ENCODE data around the gene STXBP6.

Gene STXBP6

DNA sequence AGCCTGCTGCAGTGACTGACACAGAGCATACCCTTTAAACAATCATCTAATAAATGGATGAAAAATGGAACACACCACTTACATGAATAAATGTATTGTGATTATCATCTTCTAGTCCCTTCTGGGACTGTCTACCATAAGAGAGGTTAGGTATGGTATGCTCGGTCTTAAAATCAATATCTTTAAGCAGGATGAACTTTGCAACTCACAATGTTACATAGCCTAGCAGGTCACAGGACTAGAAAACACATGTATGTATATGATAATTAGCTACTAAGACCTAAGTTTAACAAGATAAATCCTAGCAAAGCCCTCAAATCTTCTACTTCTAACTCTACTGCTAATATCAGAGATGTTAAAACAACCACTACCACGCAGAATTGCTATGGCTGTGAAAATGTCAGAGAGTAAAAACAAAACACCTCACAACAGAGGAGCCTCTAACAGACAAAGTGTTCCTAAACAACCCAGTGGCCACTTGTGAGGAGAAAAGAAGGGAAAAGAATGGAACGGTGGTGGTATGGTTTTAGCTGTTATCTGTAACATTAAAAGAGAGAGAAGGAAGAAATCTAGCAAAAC lies 139.4 kb downstream of the STXBP6 start:
- DNase-seq (ENCODE audit: insufficient read length, low spot score) (no peak), FAIRE-seq (no peak)
- TF ChIP-seq, protein P1, sequence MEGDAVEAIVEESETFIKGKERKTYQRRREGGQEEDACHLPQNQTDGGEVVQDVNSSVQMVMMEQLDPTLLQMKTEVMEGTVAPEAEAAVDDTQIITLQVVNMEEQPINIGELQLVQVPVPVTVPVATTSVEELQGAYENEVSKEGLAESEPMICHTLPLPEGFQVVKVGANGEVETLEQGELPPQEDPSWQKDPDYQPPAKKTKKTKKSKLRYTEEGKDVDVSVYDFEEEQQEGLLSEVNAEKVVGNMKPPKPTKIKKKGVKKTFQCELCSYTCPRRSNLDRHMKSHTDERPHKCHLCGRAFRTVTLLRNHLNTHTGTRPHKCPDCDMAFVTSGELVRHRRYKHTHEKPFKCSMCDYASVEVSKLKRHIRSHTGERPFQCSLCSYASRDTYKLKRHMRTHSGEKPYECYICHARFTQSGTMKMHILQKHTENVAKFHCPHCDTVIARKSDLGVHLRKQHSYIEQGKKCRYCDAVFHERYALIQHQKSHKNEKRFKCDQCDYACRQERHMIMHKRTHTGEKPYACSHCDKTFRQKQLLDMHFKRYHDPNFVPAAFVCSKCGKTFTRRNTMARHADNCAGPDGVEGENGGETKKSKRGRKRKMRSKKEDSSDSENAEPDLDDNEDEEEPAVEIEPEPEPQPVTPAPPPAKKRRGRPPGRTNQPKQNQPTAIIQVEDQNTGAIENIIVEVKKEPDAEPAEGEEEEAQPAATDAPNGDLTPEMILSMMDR (IDR thresholded peaks at IDR 0.05; ENCODE audit: insufficient read depth, missing control alignments): no peak

DNA sequence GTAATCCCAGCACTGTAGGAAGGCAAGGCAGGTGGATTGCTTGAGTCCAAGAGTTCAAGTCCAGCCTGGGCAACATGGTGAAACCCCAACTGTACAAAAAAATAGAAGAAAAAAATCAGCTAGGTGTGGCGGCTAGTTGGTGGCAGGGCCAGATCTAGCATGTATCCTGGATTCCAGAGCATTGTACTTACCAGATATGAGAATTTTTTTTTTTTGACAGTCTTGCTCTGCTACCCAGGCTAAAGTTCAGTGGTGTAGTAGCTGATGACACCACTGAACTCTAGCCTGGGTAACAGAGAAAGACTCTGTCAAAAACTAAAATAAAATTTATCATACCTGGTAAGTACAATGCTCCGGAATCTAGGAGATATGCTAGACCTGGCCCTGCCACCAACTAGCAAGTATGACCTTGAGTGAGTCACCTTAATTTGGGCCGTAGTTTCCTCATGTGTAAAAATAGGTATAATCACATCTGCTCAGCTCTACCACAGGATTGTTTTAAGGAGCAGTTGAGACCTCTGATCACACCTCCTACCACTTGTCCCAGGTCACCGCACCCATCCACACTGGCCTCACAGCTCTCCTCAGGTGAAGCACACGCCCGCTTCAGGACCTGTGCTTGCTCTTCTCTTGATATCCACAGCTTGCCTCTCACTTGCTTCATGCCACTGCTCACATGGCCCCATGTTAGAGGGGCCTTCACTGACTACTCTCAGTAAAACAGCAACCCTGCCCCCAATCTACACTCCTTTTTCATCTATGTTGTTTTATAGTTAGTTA lies 140.2 kb downstream of the STXBP6 start:
- no peak for DNase-seq (ENCODE audit: insufficient read length, low spot score)
- TF ChIP-seq, protein P1 (IDR thresholded peaks at IDR 0.05; ENCODE audit: insufficient read depth, missing control alignments): no peak
- FAIRE-seq: no peak

GRCh38 chr14:24908592-24909236 lies 141.2 kb downstream of the STXBP6 start:
- DNase-seq (ENCODE audit: insufficient read length, low spot score): no peak
- FAIRE-seq: no peak
- TF ChIP-seq, protein P1 (IDR thresholded peaks at IDR 0.05; ENCODE audit: insufficient read depth, missing control alignments): no peak

DNA sequence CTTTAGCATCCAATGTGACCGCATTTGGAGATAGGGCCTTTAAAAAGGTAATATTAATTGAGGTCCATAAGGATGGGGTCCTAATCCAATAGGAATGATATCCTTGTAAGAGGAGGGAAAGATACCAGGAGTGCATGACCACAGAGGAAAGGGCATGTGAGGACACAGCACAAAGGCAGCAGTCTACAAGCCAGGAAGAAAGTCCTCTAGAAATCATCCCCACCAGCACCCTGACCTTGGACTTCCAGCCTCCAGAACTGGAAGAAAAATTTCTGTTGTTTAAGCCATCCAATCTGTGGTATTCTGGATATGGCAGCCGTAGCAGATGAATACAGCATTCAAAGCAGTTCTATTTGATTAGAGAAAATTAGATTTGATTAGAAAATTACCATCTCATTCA lies 145.4 kb downstream of the STXBP6 start:
- no peak for FAIRE-seq

GRCh38 chr14:24903337-24903736 lies 146.6 kb downstream of the STXBP6 start:
- TF ChIP-seq, protein P1 (IDR thresholded peaks at IDR 0.05; ENCODE audit: insufficient read depth, missing control alignments): no peak
- no peak for DNase-seq (ENCODE audit: insufficient read length, low spot score)
- no peak for FAIRE-seq

More for the DNA sequence above, 145.4 kb downstream of the STXBP6 start:
- DNase-seq (ENCODE audit: insufficient read length, low spot score): no peak
- TF ChIP-seq, protein P1 (IDR thresholded peaks at IDR 0.05; ENCODE audit: insufficient read depth, missing control alignments): no peak

- DNase-seq (ENCODE audit: insufficient read length, low spot score): no peak
- TF ChIP-seq, protein P1 (IDR thresholded peaks at IDR 0.05; ENCODE audit: insufficient read depth, missing control alignments): no peak
- no peak for FAIRE-seq
Observed at GRCh38 chr14:24900269-24901100, 149.5 kb downstream of the STXBP6 start.

All from D721Med (cell line).